ENCODE measurements around the gene AGMO.

GRCh38 chr7:15567036-15567435 lies 5.2 kb upstream of the AGMO start:
- TF ChIP-seq EP300 (IDR thresholded peaks at IDR 0.05) (no peak), CTCF (IDR thresholded peaks at IDR 0.05) (no peak), POLR2A (IDR thresholded peaks at IDR 0.05; ENCODE audit: low read depth) (no peak)
